Left ventricle myocardium inferior (tissue), 1 donor: ENCODE results near the gene ZNF672. TPM values are rescaled to one million over a fixed set of nuclear protein-coding genes. Genes with fewer than 3 reads are reported as not detected.
A peak's percentile ranks its signal among the peaks of the same experiment; 100 is the strongest.

Experiments
- DNase-seq: peaks from one replicate; pipeline ENCODE4 v3.0.0-alpha.2; 2020
- H3K27ac ChIP-seq: fragments of 200-600 bp; replicated peaks from 2 replicates; pipeline ENCODE4 v1.8.0; 2021
- H3K27me3 ChIP-seq: fragments of 200-600 bp; 2 replicates; pipeline ENCODE4 v1.8.0; 2021; ENCODE audit warnings: low read depth
- H3K36me3 ChIP-seq: fragments of 200-600 bp; 2 replicates; pipeline ENCODE4 v1.8.0; 2021
- H3K4me1 ChIP-seq: fragments of 200-600 bp; 2 replicates; pipeline ENCODE4 v1.8.0; 2021
- H3K4me3 ChIP-seq: fragments of 200-600 bp; 2 replicates; pipeline ENCODE4 v1.8.0; 2021; ENCODE audit warnings: mild to moderate bottlenecking, moderate library complexity
- H3K9me3 ChIP-seq: fragments of 200-600 bp; replicated peaks from 2 replicates; pipeline ENCODE4 v1.8.0; 2021
- CTCF ChIP-seq: fragments of 200-600 bp; IDR thresholded peaks from 2 replicates; pipeline ENCODE4 v1.8.0; 2021; ENCODE audit warnings: antibody characterized with exemption, mild to moderate bottlenecking, borderline replicate concordance
- intact Hi-C: fragments of 100-400 bp; cut with micrococcal nuclease; formaldehyde crosslinking; loops from one replicate; pipeline ENCODE4 v1.11.0; 2022
- total RNA-seq: library from RNA; stranded (reverse); fragmentation: NEBNext Ultra II Directional; extraction: Animal tissue kit (Norgen Biotek cat#: 25700); gene quantifications from one replicate; pipeline ENCODE4 v1.2.1, GENCODE V29; 2021
- donor health status: DM: no; HTN: yes; CAD: no; lungs with severe emphysema.

ZNF672 gene
- total RNA-seq, 1 donor from 2014 or later, result 43.1 TPM

- Histone ChIP-seq H3K27ac (peak overlapping the region; percentile 99), H3K4me3 (peak overlapping the region; percentile 92), H3K36me3 (peaks cover 34% of the 10 kb centered on the region), H3K9me3 (no peaks in the 10 kb centered on the region), H3K4me1 (peaks cover 67% of the 10 kb centered on the region), H3K27me3 (no peaks in the 10 kb centered on the region)
- no peak for TF ChIP-seq CTCF
- no peak for DNase-seq
- intact Hi-C loops, result no loop called here
These were observed 13.7 kb upstream of the ZNF672 start for GRCh38 chr1:248824301-248824700.

- H3K36me3 ChIP-seq, result peaks cover 34% of the 10 kb centered on the region
- peak overlapping the region; percentile 99 for H3K27ac ChIP-seq
- peak overlapping the region; percentile 92 for H3K4me3 ChIP-seq
- H3K27me3 ChIP-seq, result no peaks in the 10 kb centered on the region
- H3K9me3 ChIP-seq, result no peaks in the 10 kb centered on the region
- TF ChIP-seq CTCF, result no peak
- no peak for DNase-seq
- intact Hi-C loops, result no loop called here
- H3K4me1 ChIP-seq, result peaks cover 67% of the 10 kb centered on the region
These were observed 13.3 kb upstream of the ZNF672 start for GRCh38 chr1:248824701-248825100.

GRCh38 chr1:248825136-248825535 is 12.9 kb upstream of the ZNF672 start:
- Histone ChIP-seq H3K4me3 (peak overlapping the region; percentile 92), H3K27me3 (no peaks in the 10 kb centered on the region), H3K36me3 (peaks cover 31% of the 10 kb centered on the region), H3K4me1 (peaks cover 67% of the 10 kb centered on the region), H3K9me3 (no peaks in the 10 kb centered on the region), H3K27ac (peak overlapping the region; percentile 99)
- no peak for DNase-seq
- TF ChIP-seq CTCF, result no peak
- intact Hi-C loops, result no loop called here

- no peak for TF ChIP-seq CTCF
- no peaks in the 10 kb centered on the region for H3K27me3 ChIP-seq
- DNase-seq, result no peak
- H3K27ac ChIP-seq, result peak overlapping the region; percentile 99
- peaks cover 66% of the 10 kb centered on the region for H3K4me1 ChIP-seq
- H3K9me3 ChIP-seq, result no peaks in the 10 kb centered on the region
- H3K4me3 ChIP-seq, result peak overlapping the region; percentile 92
- intact Hi-C loops, result no loop called here
- peaks cover 28% of the 10 kb centered on the region for H3K36me3 ChIP-seq
These were observed 12.5 kb upstream of the ZNF672 start for GRCh38 chr1:248825573-248825908.

- Histone ChIP-seq H3K4me1 (peaks cover 60% of the 10 kb centered on the region), H3K27ac (peak within 1 kb of the TSS; percentile 99), H3K36me3 (peaks cover 23% of the 10 kb centered on the region), H3K4me3 (peak within 1 kb of the TSS; percentile 92), H3K9me3 (no peaks in the 10 kb centered on the region), H3K27me3 (no peaks in the 10 kb centered on the region)
- peak; percentile 66 for TF ChIP-seq CTCF
- intact Hi-C loops, result no loop called here
- DNase-seq, result peak; percentile 92
These were observed 11.9 kb upstream of the ZNF672 start, which contains the start of gene SH3BP5L for GRCh38 chr1:248825909-248826760. Gene SH3BP5L, minus strand, starts transcription at chr1:248825915. Its CDS starts 980 bp downstream, at chr1:248824935.
